ENCODE data around the gene PRR20D. TPM values are rescaled to one million over a fixed set of nuclear protein-coding genes. Genes with fewer than 3 reads are reported as not detected.
"Not testable (repeated sequence)": the region's sequence is repeated elsewhere in the genome, so short reads cannot be mapped to it uniquely, and the experiment has no call there.

Gene PRR20D
- total and polyA plus RNA-seq, 10 of the 15 experiments (the other 5 are each of a cell fraction or from before 2014, with no cell fraction given), result not detected

DNA sequence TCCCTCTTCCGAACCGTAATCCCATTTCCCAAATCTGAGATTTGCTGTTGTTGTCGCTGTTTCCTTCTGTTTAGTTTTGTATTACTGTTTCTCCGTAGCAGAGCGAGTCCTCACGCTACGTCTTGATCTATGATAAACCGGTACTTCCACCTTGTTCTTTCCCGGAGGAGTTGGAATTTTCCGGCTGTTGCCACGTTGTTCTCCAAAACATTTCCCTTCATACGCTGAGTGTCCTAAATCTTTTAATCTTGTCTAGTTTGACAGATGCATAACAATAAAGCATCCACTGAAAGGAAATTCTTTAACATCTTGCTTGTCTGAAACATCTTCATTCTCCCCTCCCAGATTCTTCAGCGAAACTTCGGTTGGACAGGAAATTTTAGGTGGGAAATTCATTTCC, 12.3 kb upstream of the PRR20D start:
- POLR2A ChIA-PET; FAIRE-seq; H3K4me2 ChIP-seq (ENCODE audit: control insufficient read depth, insufficient read depth); CTCF ChIA-PET; H3K4me3 ChIP-seq; H3K9ac ChIP-seq (ENCODE audit: control insufficient read depth, insufficient read depth, low read length); in situ Hi-C loops (cut with MboI); H2AFZ ChIP-seq (ENCODE audit: control insufficient read depth, low read depth, low read length); H3K36me3 ChIP-seq (ENCODE audit: control insufficient read depth in 2 of 2, insufficient read depth in 2 of 2, low read length in 1 of 2); H3K79me2 ChIP-seq (ENCODE audit: control insufficient read depth, insufficient read depth, low read length); H3K4me1 ChIP-seq (ENCODE audit: control insufficient read depth, insufficient read depth, low read length); SMC1A ChIA-PET (ENCODE audit: uncharacterized antibody, unreplicated experiment); H3K9me3 ChIP-seq (replicated peaks; ENCODE audit: control insufficient read depth, insufficient read depth, low read length); BruUV-seq (replicated peaks); H4K20me1 ChIP-seq (ENCODE audit: control insufficient read depth, insufficient read depth); RAD21 ChIA-PET (ENCODE audit: unreplicated experiment); DNase-seq (ENCODE audit: low read depth, low spot score); intact Hi-C loops (cut with micrococcal nuclease; ENCODE audit: unreplicated experiment); H3K27ac ChIP-seq (ENCODE audit: control insufficient read depth, insufficient read depth); H3K27me3 ChIP-seq (replicated peaks in 1 of 2; ENCODE audit: control insufficient read depth in 2 of 2, insufficient read depth in 2 of 2, low read length in 1 of 2); ATAC-seq: not testable (repeated sequence)
- 71% methylated on average over 8 of the region's 14 CpGs for WGBS (ENCODE audit: insufficient coverage, insufficient replicate concordance, low lambda C conversion rate, missing lambda C conversion rate)

DNA sequence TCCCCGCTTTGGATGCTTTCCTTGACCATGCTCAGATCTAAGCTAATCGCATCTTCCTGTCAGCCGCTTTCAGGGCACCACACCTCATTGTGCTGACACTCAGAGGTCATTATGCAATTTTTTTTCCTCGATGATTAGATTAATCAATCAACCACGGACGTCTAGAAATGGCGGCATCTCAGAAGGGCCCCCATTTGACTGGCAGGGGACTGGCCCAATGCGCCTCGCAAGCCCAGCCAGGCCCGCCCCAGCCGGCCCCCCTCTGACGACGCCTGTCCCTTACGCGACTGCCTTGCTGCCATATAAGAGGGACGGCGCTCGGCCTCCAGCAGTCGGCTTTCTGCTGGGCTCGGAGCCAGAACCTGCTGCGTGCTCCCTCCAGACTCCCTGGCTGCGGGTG, 6.7 kb upstream of the PRR20D start, which contains the start of gene PRR20C:
Gene PRR20C (plus strand): TSS at position 301 of the 400 bp plus-strand sequence. CDS start 387 bp downstream, outside the sequence.
- H3K36me3 ChIP-seq (ENCODE audit: control insufficient read depth in 2 of 2, insufficient read depth in 2 of 2, low read length in 1 of 2); H3K27ac ChIP-seq (ENCODE audit: control insufficient read depth, insufficient read depth); RAD21 ChIA-PET (ENCODE audit: unreplicated experiment); FAIRE-seq; H3K4me2 ChIP-seq (ENCODE audit: control insufficient read depth, insufficient read depth); POLR2A ChIA-PET; in situ Hi-C loops (cut with MboI); H3K4me3 ChIP-seq; DNase-seq (ENCODE audit: low read depth, low spot score); H3K9ac ChIP-seq (ENCODE audit: control insufficient read depth, insufficient read depth, low read length); ATAC-seq; H3K9me3 ChIP-seq (replicated peaks; ENCODE audit: control insufficient read depth, insufficient read depth, low read length); CTCF ChIA-PET; H3K27me3 ChIP-seq (replicated peaks in 1 of 2; ENCODE audit: control insufficient read depth in 2 of 2, insufficient read depth in 2 of 2, low read length in 1 of 2); BruUV-seq (replicated peaks); SMC1A ChIA-PET (ENCODE audit: uncharacterized antibody, unreplicated experiment); H3K4me1 ChIP-seq (ENCODE audit: control insufficient read depth, insufficient read depth, low read length); H4K20me1 ChIP-seq (ENCODE audit: control insufficient read depth, insufficient read depth); H3K79me2 ChIP-seq (ENCODE audit: control insufficient read depth, insufficient read depth, low read length); H2AFZ ChIP-seq (ENCODE audit: control insufficient read depth, low read depth, low read length); intact Hi-C loops (cut with micrococcal nuclease; ENCODE audit: unreplicated experiment): not testable (repeated sequence)
- WGBS (ENCODE audit: insufficient coverage, insufficient replicate concordance, low lambda C conversion rate, missing lambda C conversion rate), result no CpG with 5 or more reads among the region's 22 CpGs

GRCh38 chr13:57166897-57167296, 6.5 kb downstream of the PRR20D start, which contains the start of gene PRR20E:
Gene PRR20E (plus strand): TSS chr13:57167197. CDS start chr13:57167584, 387 bp downstream.
- H3K79me2 ChIP-seq (ENCODE audit: control insufficient read depth, insufficient read depth, low read length); H3K4me1 ChIP-seq (ENCODE audit: control insufficient read depth, insufficient read depth, low read length); H2AFZ ChIP-seq (ENCODE audit: control insufficient read depth, low read depth, low read length); CTCF ChIA-PET; H3K27ac ChIP-seq (ENCODE audit: control insufficient read depth, insufficient read depth); H3K36me3 ChIP-seq (ENCODE audit: control insufficient read depth in 2 of 2, insufficient read depth in 2 of 2, low read length in 1 of 2); RAD21 ChIA-PET (ENCODE audit: unreplicated experiment); POLR2A ChIA-PET; H3K4me3 ChIP-seq; H3K4me2 ChIP-seq (ENCODE audit: control insufficient read depth, insufficient read depth); H3K27me3 ChIP-seq (replicated peaks in 1 of 2; ENCODE audit: control insufficient read depth in 2 of 2, insufficient read depth in 2 of 2, low read length in 1 of 2); in situ Hi-C loops (cut with MboI); ATAC-seq; H3K9ac ChIP-seq (ENCODE audit: control insufficient read depth, insufficient read depth, low read length); BruUV-seq (replicated peaks); SMC1A ChIA-PET (ENCODE audit: uncharacterized antibody, unreplicated experiment); DNase-seq (ENCODE audit: low read depth, low spot score); H3K9me3 ChIP-seq (replicated peaks; ENCODE audit: control insufficient read depth, insufficient read depth, low read length); H4K20me1 ChIP-seq (ENCODE audit: control insufficient read depth, insufficient read depth); intact Hi-C loops (cut with micrococcal nuclease; ENCODE audit: unreplicated experiment); FAIRE-seq: not testable (repeated sequence)
- WGBS (ENCODE audit: insufficient coverage, insufficient replicate concordance, low lambda C conversion rate, missing lambda C conversion rate), result no CpG with 5 or more reads among the region's 22 CpGs

Data from GM12878 (cell line).